Loucy (cell line): ENCODE measurements around the gene WNK4.

Experiments
- EZH2phosphoT487 ChIP-seq: fragments of 200-600 bp; IDR thresholded peaks from 2 replicates; pipeline ENCODE4 v1.6.1; 2018; ENCODE audit warnings: antibody characterized with exemption, mild to moderate bottlenecking, moderate library complexity, borderline replicate concordance
- TF ChIP-seq, protein P1 (sequence below): fragments of 200-600 bp; sonication (generic); conservative IDR thresholded peaks from 2 replicates; pipeline ENCODE4 v1.5.1; 2014; ENCODE audit warnings: mild to moderate bottlenecking, antibody characterized with exemption, low read length

DNA sequence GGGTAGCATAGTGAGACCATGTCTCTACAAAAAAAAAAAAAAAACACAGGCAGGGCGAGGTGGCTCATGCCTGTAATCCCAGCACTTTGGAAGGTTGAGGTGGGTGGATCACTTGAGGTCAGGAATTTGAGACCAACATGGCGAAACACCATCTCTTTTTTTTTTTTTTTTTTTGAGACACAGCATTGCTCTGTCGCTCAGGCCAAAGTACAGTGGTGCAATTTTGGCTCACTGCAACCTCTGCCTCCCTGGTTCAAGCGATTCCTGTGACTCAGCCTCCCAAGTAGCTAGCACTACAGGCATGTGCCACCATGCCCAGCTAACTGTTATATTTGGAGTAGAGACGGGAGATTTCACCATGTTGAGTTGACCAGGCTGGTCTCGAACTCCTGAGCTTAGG is 14.3 kb upstream of the WNK4 start:
- TF ChIP-seq, protein P1, sequence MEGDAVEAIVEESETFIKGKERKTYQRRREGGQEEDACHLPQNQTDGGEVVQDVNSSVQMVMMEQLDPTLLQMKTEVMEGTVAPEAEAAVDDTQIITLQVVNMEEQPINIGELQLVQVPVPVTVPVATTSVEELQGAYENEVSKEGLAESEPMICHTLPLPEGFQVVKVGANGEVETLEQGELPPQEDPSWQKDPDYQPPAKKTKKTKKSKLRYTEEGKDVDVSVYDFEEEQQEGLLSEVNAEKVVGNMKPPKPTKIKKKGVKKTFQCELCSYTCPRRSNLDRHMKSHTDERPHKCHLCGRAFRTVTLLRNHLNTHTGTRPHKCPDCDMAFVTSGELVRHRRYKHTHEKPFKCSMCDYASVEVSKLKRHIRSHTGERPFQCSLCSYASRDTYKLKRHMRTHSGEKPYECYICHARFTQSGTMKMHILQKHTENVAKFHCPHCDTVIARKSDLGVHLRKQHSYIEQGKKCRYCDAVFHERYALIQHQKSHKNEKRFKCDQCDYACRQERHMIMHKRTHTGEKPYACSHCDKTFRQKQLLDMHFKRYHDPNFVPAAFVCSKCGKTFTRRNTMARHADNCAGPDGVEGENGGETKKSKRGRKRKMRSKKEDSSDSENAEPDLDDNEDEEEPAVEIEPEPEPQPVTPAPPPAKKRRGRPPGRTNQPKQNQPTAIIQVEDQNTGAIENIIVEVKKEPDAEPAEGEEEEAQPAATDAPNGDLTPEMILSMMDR = no peak
- no peak for TF ChIP-seq EZH2phosphoT487
